Fibroblast of skin of scalp (primary cell): Measurements from ENCODE around the gene PTBP1.
"Not testable (repeated sequence)": the region's sequence is repeated elsewhere in the genome, so short reads cannot be mapped to it uniquely, and the experiment has no call there.

ENCODE experiments used
- DNase-seq: peaks from one replicate; pipeline ENCODE4 v3.0.0-alpha.2; 2013

Gene PTBP1

GRCh38 chr19:831407-832369, 34.4 kb downstream of the PTBP1 start:
- DNase-seq: no peak

- no peak for DNase-seq
These were observed 37.0 kb downstream of the PTBP1 start for GRCh38 chr19:834216-834615.

- no peak for DNase-seq
These were observed 38.1 kb downstream of the PTBP1 start for GRCh38 chr19:835210-835810.

GRCh38 chr19:840519-841206, 43.4 kb downstream of the PTBP1 start, which contains the start of gene PRTN3:
TSS of gene PRTN3 (plus strand) at chr19:840999. CDS start at chr19:841009, 10 bp downstream.
- DNase-seq: no peak

GRCh38 chr19:842802-843179, 45.5 kb downstream of the PTBP1 start:
- DNase-seq: not testable (repeated sequence)

- no peak for DNase-seq
These were observed 46.1 kb downstream of the PTBP1 start for GRCh38 chr19:843180-843835.

- no peak for DNase-seq
These were observed 46.7 kb downstream of the PTBP1 start for GRCh38 chr19:843836-844545.

- no peak for DNase-seq
These were observed 47.3 kb downstream of the PTBP1 start for GRCh38 chr19:844546-844971.

GRCh38 chr19:845707-846521, 48.7 kb downstream of the PTBP1 start:
- no peak for DNase-seq

GRCh38 chr19:848386-848921, 51.2 kb downstream of the PTBP1 start:
- DNase-seq: no peak

GRCh38 chr19:849195-849594, 51.9 kb downstream of the PTBP1 start:
- DNase-seq: not testable (repeated sequence)

GRCh38 chr19:850221-850978, 53.1 kb downstream of the PTBP1 start:
- peak; percentile 93 for DNase-seq

GRCh38 chr19:850979-851335, 53.7 kb downstream of the PTBP1 start:
- DNase-seq: no peak

- DNase-seq: no peak
These were observed 55.1 kb downstream of the PTBP1 start, which contains the start of gene ELANE for GRCh38 chr19:852136-853013. TSS of gene ELANE (plus strand) at chr19:852303. CDS start at chr19:852329, 26 bp downstream.

GRCh38 chr19:853014-853585, 55.8 kb downstream of the PTBP1 start:
- no peak for DNase-seq

GRCh38 chr19:853614-854220, 56.5 kb downstream of the PTBP1 start:
- DNase-seq: not testable (repeated sequence)

- DNase-seq: no peak
These were observed 57.3 kb downstream of the PTBP1 start for GRCh38 chr19:854549-854948.

GRCh38 chr19:855142-855541, 57.9 kb downstream of the PTBP1 start:
- no peak for DNase-seq
